ENCODE data around the gene CRHR1. TPM values are rescaled to one million over a fixed set of nuclear protein-coding genes. Genes with fewer than 3 reads are reported as not detected.

Gene CRHR1
- total and polyA plus RNA-seq, 7 donors, result 0.09 to 0.30 TPM; not detected in 5

DNA sequence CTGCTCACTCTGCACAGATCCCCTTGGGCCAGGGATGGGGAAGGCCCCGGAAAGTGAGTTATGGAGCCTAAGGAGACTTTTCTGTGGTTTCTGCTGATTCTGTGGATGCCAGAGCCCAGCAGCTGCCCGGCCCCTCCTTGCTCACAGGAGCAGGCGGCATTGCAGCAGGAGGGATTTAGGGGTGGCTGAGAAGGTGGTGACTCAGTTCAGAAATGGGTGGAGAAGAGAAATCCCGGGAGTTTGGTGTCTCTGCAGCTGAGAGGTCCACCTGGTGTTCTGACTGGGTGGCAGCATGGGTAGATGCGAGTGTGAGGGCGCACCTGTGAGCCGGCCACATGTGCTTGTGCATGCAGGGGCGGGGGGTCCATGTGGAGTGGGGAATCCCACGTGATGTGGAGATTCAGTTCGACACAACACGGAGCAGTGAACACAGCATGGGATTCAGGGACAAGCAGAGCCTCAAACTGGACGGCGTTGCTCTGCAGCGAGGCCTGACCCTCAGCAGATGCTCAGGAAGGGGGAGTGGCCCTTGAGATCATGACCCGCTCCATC, 44.5 kb downstream of the CRHR1 start:
- intact Hi-C loops (cut with DNase I), result no loop called here
- H3K4me3 ChIP-seq, result no peak overlapping the region
- H3K4me1 ChIP-seq, result no peaks in the 10 kb centered on the region
- no peaks in the 10 kb centered on the region for H3K9me3 ChIP-seq
- H3K27me3 ChIP-seq (ENCODE audit: insufficient read depth in 3 of 3, low read length in 2 of 3), result peaks cover 0 to 2% (median 0%) of the 10 kb centered on the region in 3 donors
- H3K36me3 ChIP-seq (ENCODE audit: insufficient read depth in 1 of 2, low read depth in 1 of 2), result no peaks in the 10 kb centered on the region
- WGBS, 3 donors, result 48 to 72% (median 61%) methylated on average over 15 of the region's 15 CpGs
- ATAC-seq, result no peak
- no peak for DNase-seq
- TF ChIP-seq, protein P1, sequence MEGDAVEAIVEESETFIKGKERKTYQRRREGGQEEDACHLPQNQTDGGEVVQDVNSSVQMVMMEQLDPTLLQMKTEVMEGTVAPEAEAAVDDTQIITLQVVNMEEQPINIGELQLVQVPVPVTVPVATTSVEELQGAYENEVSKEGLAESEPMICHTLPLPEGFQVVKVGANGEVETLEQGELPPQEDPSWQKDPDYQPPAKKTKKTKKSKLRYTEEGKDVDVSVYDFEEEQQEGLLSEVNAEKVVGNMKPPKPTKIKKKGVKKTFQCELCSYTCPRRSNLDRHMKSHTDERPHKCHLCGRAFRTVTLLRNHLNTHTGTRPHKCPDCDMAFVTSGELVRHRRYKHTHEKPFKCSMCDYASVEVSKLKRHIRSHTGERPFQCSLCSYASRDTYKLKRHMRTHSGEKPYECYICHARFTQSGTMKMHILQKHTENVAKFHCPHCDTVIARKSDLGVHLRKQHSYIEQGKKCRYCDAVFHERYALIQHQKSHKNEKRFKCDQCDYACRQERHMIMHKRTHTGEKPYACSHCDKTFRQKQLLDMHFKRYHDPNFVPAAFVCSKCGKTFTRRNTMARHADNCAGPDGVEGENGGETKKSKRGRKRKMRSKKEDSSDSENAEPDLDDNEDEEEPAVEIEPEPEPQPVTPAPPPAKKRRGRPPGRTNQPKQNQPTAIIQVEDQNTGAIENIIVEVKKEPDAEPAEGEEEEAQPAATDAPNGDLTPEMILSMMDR (IDR thresholded peaks at IDR 0.05), result no peak
- H3K27ac ChIP-seq, result no peak overlapping the region

DNA sequence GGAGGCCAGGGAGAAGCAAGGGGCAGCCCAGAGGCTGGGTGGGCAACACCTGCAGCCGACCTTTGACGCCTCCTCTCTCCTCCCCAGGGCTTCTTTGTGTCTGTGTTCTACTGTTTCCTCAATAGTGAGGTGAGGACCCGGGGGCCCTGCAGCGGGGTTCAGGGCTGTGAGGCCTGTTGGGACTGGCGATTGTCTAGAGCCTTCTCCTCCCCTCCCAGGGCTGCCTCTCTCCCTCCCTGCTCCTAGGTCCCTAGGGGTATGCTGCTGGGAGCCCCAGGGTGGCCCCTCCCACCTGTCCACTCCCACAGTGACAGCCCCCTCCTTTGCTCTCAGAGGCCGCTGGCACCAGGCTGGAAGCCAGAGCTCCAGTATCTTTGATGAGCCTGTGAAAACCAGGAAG, 49.8 kb downstream of the CRHR1 start:
- intact Hi-C loops (cut with DNase I), result loop anchor here (2.0 to 10.0 kb wide), 3 partner anchors 112 to 439 kb away; no protein-coding TSS in a partner anchor
- Histone ChIP-seq H3K27me3 (ENCODE audit: insufficient read depth in 3 of 3, low read length in 2 of 3) (no peaks in the 10 kb centered on the region), H3K4me3 (no peak overlapping the region), H3K27ac (no peak overlapping the region), H3K9me3 (no peaks in the 10 kb centered on the region), H3K36me3 (ENCODE audit: insufficient read depth in 1 of 2, low read depth in 1 of 2) (no peaks in the 10 kb centered on the region), H3K4me1 (no peaks in the 10 kb centered on the region)
- no peak for ATAC-seq
- WGBS, 3 donors, result 54 to 57% (median 55%) methylated on average over 4 to 6 of the region's 6 CpGs
- DNase-seq, result no peak
- TF ChIP-seq, protein P1 (IDR thresholded peaks at IDR 0.05), result no peak

DNA sequence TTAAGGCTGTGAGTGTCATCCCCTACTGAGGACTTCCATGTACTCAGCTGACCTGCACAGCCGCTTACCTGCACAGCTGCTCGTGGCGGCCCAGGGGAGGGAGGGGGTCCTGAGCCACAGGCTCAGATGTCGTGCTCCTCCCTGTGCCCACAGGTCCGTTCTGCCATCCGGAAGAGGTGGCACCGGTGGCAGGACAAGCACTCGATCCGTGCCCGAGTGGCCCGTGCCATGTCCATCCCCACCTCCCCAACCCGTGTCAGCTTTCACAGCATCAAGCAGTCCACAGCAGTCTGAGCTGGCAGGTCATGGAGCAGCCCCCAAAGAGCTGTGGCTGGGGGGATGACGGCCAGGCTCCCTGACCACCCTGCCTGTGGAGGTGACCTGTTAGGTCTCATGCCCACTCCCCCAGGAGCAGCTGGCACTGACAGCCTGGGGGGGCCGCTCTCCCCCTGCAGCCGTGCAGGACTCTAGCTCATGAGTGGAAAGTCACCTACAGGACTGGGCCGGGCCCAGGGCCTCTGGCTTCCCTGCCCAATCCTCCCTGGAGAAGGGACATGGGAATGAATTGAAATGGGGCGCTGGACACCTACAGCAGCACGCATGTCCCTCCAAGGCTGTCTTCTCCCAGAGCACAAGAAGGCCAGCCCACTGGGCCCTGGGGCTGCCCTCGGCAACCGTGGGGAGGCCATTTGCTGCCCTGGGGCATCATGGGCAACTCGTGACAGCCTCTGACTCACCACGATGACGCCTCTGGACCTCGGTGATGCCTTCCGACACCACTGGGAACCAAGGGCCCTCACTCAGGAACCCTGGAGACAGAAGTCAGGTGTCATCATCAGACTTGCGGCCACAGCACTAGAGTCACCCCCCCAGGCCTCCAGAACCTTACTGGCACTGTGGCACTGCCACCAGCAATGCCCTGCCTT, 50.6 kb downstream of the CRHR1 start:
- 77 to 88% (median 79%) methylated on average over 26 of the region's 26 CpGs for WGBS, 3 donors
- H3K4me1 ChIP-seq, result no peaks in the 10 kb centered on the region
- H3K36me3 ChIP-seq (ENCODE audit: insufficient read depth in 1 of 2, low read depth in 1 of 2), result no peaks in the 10 kb centered on the region
- no peaks in the 10 kb centered on the region for H3K9me3 ChIP-seq
- DNase-seq, result no peak
- H3K27ac ChIP-seq, result no peak overlapping the region
- H3K4me3 ChIP-seq, result no peak overlapping the region
- H3K27me3 ChIP-seq (ENCODE audit: insufficient read depth in 3 of 3, low read length in 2 of 3), result no peaks in the 10 kb centered on the region
- TF ChIP-seq, protein P1 (IDR thresholded peaks at IDR 0.05), result no peak
- intact Hi-C loops (cut with DNase I), result loop anchor here in 1 of 2 donors (5.0 to 10.0 kb wide), 2 partner anchors 112 to 440 kb away; no protein-coding TSS in a partner anchor
- ATAC-seq, result no peak

DNA sequence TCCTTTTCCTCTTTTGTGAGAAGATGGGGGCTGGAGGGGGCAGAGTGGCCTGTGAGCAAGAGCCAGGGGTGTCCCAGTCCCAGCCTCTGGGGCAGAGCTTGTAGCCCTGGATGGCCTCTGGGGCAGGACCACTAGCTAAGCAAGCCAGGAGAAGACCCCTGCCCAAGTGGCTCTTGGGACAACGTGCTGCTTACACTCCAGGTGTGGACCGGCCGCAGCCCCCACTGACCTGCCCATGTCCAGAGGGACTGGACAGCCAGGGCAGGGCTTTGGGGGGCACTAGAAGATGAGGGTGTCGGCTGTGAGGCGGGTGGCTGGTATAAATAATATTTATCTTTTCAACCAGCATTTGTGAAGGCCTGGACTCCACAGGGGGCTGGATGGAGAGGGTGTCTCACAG, 51.4 kb downstream of the CRHR1 start:
- Histone ChIP-seq H3K36me3 (ENCODE audit: insufficient read depth in 1 of 2, low read depth in 1 of 2) (no peaks in the 10 kb centered on the region), H3K4me3 (no peak overlapping the region), H3K27me3 (ENCODE audit: insufficient read depth in 3 of 3, low read length in 2 of 3) (no peaks in the 10 kb centered on the region), H3K4me1 (no peaks in the 10 kb centered on the region), H3K9me3 (no peaks in the 10 kb centered on the region), H3K27ac (no peak overlapping the region)
- DNase-seq, result no peak
- no peak for ATAC-seq
- WGBS, 3 donors, result 85 to 97% (median 88%) methylated on average over 5 of the region's 5 CpGs
- intact Hi-C loops (cut with DNase I), result loop anchor here in 1 of 2 donors (10.0 kb wide), 1 partner anchor 441 kb away; no protein-coding TSS in a partner anchor
- TF ChIP-seq, protein P1 (IDR thresholded peaks at IDR 0.05), result no peak

All from psoas muscle (tissue), 8 donors.